Osteocyte (in vitro differentiated cells): Measurements from ENCODE around the gene DCTN2. TPM values are rescaled to one million over a fixed set of nuclear protein-coding genes. Genes with fewer than 3 reads are reported as not detected.

ENCODE experiments used
- DNase-seq: peaks from one replicate; pipeline ENCODE4 v3.0.0; 2021; ENCODE audit warnings: mixed read lengths; ENCODE audit not compliant: unreplicated experiment; ENCODE audit errors: extremely low spot score
- H3K27ac Mint-ChIP-seq: one replicate; pipeline ENCODE4 v1.8.0; 2021; ENCODE audit warnings: mild to moderate bottlenecking, mixed read lengths; ENCODE audit not compliant: unreplicated experiment
- H3K27me3 Mint-ChIP-seq: one replicate; pipeline ENCODE4 v1.8.0; 2021; ENCODE audit warnings: mixed read lengths; ENCODE audit not compliant: unreplicated experiment
- H3K36me3 Mint-ChIP-seq: one replicate; pipeline ENCODE4 v1.8.0; 2021; ENCODE audit warnings: mixed read lengths; ENCODE audit not compliant: unreplicated experiment
- H3K4me1 Mint-ChIP-seq: one replicate; pipeline ENCODE4 v1.8.0; 2021; ENCODE audit warnings: mixed read lengths; ENCODE audit not compliant: unreplicated experiment
- H3K4me3 Mint-ChIP-seq: one replicate; pipeline ENCODE4 v1.8.0; 2021; ENCODE audit warnings: mild to moderate bottlenecking, moderate library complexity, mixed read lengths; ENCODE audit not compliant: unreplicated experiment
- H3K9me3 Mint-ChIP-seq: one replicate; pipeline ENCODE4 v1.8.0; 2021; ENCODE audit warnings: mixed read lengths; ENCODE audit not compliant: unreplicated experiment
- CTCF ChIP-seq: fragments of 200-600 bp; sonication (generic); IDR thresholded peaks from 2 replicates; pipeline ENCODE4 v1.5.0; 2021; ENCODE audit warnings: antibody characterized with exemption, mild to moderate bottlenecking, moderate library complexity
- total RNA-seq: library from RNA; stranded (reverse); gene quantifications from 2 replicates; pipeline ENCODE4 v1.2.1, GENCODE V29; 2021

The DCTN2 gene
- total RNA-seq, 1 donor from 2014 or later, result 149 TPM

- H3K27me3 Mint-ChIP-seq, result peaks cover 59% of the 10 kb centered on the region
- DNase-seq, result no peak
- peaks cover 3% of the 10 kb centered on the region for H3K36me3 Mint-ChIP-seq
- no peaks in the 10 kb centered on the region for H3K9me3 Mint-ChIP-seq
- no peak overlapping the region for H3K4me3 Mint-ChIP-seq
- H3K4me1 Mint-ChIP-seq, result peaks cover 19% of the 10 kb centered on the region
- TF ChIP-seq CTCF, result no peak
- H3K27ac Mint-ChIP-seq, result no peak overlapping the region
Measured at GRCh38 chr12:57552306-57552651, 5.3 kb upstream of the DCTN2 start.

- Mint-ChIP-seq H3K9me3 (no peaks in the 10 kb centered on the region), H3K4me1 (peaks cover 22% of the 10 kb centered on the region), H3K4me3 (no peak overlapping the region), H3K36me3 (peaks cover 3% of the 10 kb centered on the region), H3K27me3 (peaks cover 57% of the 10 kb centered on the region), H3K27ac (no peak overlapping the region)
- no peak for DNase-seq
- no peak for TF ChIP-seq CTCF
Measured at GRCh38 chr12:57551637-57552305, 4.8 kb upstream of the DCTN2 start.

GRCh38 chr12:57550641-57551549 lies 3.9 kb upstream of the DCTN2 start:
- no peaks in the 10 kb centered on the region for H3K9me3 Mint-ChIP-seq
- no peak for DNase-seq
- no peak overlapping the region for H3K27ac Mint-ChIP-seq
- peak overlapping the region; percentile 67 for H3K4me3 Mint-ChIP-seq
- H3K36me3 Mint-ChIP-seq, result peaks cover 3% of the 10 kb centered on the region
- TF ChIP-seq CTCF, result no peak
- H3K27me3 Mint-ChIP-seq, result peaks cover 52% of the 10 kb centered on the region
- peaks cover 27% of the 10 kb centered on the region for H3K4me1 Mint-ChIP-seq

- Mint-ChIP-seq H3K4me1 (peaks cover 35% of the 10 kb centered on the region), H3K36me3 (peaks cover 7% of the 10 kb centered on the region), H3K9me3 (no peaks in the 10 kb centered on the region), H3K27ac (peak within 1 kb of the TSS; percentile 23), H3K4me3 (peak within 1 kb of the TSS; percentile 67), H3K27me3 (peaks cover 51% of the 10 kb centered on the region)
- no peak for TF ChIP-seq CTCF
- no peak for DNase-seq
Measured at GRCh38 chr12:57549909-57550640, 3.1 kb upstream of the DCTN2 start, which contains the start of gene KIF5A. KIF5A (plus strand) TSS chr12:57550044; CDS start chr12:57550272, 228 bp downstream.
